ENCODE measurements around the gene KNSTRN.

- TF ChIP-seq CTCF (IDR thresholded peaks at IDR 0.05; ENCODE audit: low read depth, low read length) (no peak), EZH2phosphoT487 (IDR thresholded peaks at IDR 0.05; ENCODE audit: low read depth) (no peak)
These were observed 3.1 kb upstream of the KNSTRN start for GRCh38 chr15:40379374-40379773.

All from OCI-LY3 (cell line).